SU-DHL-6 (cell line): ENCODE results near the gene LCOR.

Experiments used
- H2AFZ ChIP-seq: fragments of 200-600 bp; sonication (generic); 2 replicates; pipeline ENCODE4 v1.6.1; 2014; ENCODE audit warnings: low read depth, mild to moderate bottlenecking, moderate library complexity, mixed read lengths, antibody characterized with exemption, low read length; ENCODE audit not compliant: severe bottlenecking
- H3F3A ChIP-seq: fragments of 200-600 bp; shearing (Covaris generic); 2 replicates; pipeline ENCODE4 v1.6.0; 2016; ENCODE audit warnings: antibody characterized with exemption, mild to moderate bottlenecking; ENCODE audit not compliant: insufficient read depth
- H3K27ac ChIP-seq: fragments of 200-600 bp; sonication (generic); 2 replicates; pipeline ENCODE4 v1.5.1; 2016; ENCODE audit warnings: low read depth, mild to moderate bottlenecking, low read length, moderate library complexity, mixed read lengths
- H3K27me3 ChIP-seq: fragments of 200-600 bp; sonication (generic), shearing (Covaris generic); 2 replicates; pipeline ENCODE4 v1.6.0; 2014; ENCODE audit warnings: mild to moderate bottlenecking, low read length
- H3K36me3 ChIP-seq: fragments of 200-600 bp; sonication (generic); 2 replicates; pipeline ENCODE4 v1.6.1; 2014; ENCODE audit warnings: mild to moderate bottlenecking, low read length, mixed read lengths
- H3K4me2 ChIP-seq: fragments of 300-600, 200-600 bp; shearing (Covaris generic), sonication (generic); 2 replicates; pipeline ENCODE4 v1.6.0; 2014; ENCODE audit warnings: low read length, low read depth, mild to moderate bottlenecking; ENCODE audit not compliant: poor library complexity, severe bottlenecking
- H3K4me3 ChIP-seq: fragments of 200-600 bp; sonication (generic); 2 replicates; pipeline ENCODE4 v1.5.1; 2014; ENCODE audit warnings: antibody characterized with exemption, low read length, mild to moderate bottlenecking, mixed read lengths; ENCODE audit not compliant: insufficient read depth, poor library complexity, severe bottlenecking
- H3K79me2 ChIP-seq: fragments of 200-600 bp; sonication (generic); 2 replicates; pipeline ENCODE4 v1.6.1; 2014; ENCODE audit warnings: mild to moderate bottlenecking, low read length, moderate library complexity; ENCODE audit not compliant: insufficient read depth
- H3K9ac ChIP-seq: fragments of 200-600 bp; sonication (generic); 2 replicates; pipeline ENCODE4 v1.7.0; 2014; ENCODE audit warnings: mild to moderate bottlenecking, low read length
- H3K9me2 ChIP-seq: fragments of 200-600 bp; sonication (generic); replicated peaks from 2 replicates; pipeline ENCODE4 v1.6.1; 2014; ENCODE audit warnings: low read length; ENCODE audit not compliant: insufficient read depth
- H3K9me3 ChIP-seq: fragments of 200-600 bp; sonication (generic); 2 replicates; pipeline ENCODE4 v1.6.1; 2014; ENCODE audit warnings: low read length, mixed read lengths; ENCODE audit not compliant: insufficient read depth
- H4K20me1 ChIP-seq: fragments of 200-600 bp; sonication (generic); 2 replicates; pipeline ENCODE4 v1.6.1; 2014; ENCODE audit warnings: low read depth, mild to moderate bottlenecking, antibody characterized with exemption, low read length, moderate library complexity, mixed read lengths
- CTCF ChIP-seq: fragments of 200-600 bp; sonication (generic); IDR thresholded peaks from one replicate; pipeline ENCODE4 v1.5.1; 2017; ENCODE audit warnings: antibody characterized with exemption, mild to moderate bottlenecking, low read length, moderate library complexity; ENCODE audit not compliant: insufficient read depth, poor library complexity, severe bottlenecking
- EZH2phosphoT487 ChIP-seq: fragments of 200-600 bp; sonication (generic), shearing (Covaris generic); conservative IDR thresholded peaks from 2 replicates; pipeline ENCODE4 v1.6.1; 2018; ENCODE audit warnings: mild to moderate bottlenecking, antibody characterized with exemption, low read length, moderate library complexity, mixed read lengths

Gene LCOR

DNA sequence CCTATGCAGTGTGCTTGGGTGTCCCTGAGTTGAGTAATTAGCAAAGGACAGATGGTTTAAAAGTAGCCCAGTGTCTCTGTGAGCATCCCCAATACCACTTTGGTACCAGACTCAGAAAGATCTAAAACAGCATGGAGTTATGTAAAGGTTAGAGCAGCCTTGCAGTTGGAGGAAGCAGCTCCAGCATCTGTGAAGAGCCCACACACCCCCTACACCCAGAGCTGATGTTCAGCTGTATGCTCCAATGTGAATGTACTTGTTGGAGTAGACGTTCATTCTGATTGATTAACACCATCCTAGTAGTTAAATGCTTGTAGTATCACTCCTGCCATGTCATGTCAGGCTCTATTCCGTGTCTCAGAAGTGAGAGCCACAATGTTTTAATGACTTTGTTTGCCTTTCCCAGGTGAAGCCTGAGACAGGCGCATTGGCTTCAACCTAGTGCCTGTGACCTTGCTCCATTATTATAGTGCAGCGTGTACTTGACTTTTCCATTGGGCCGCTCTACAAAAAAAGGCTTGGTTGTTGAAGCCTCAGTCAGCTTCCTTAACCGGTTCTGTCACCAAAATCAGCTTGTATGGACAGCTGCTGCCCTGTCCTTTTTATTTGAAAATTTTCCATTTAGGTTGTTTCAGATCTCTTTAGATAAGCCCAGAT is 154.2 kb downstream of the LCOR start:
- Histone ChIP-seq H3K36me3 (no peaks in the 10 kb centered on the region), H2AFZ (no peak overlapping the region), H3K4me3 (no peak overlapping the region), H3K9me3 (no peaks in the 10 kb centered on the region), H3K9ac (no peak overlapping the region), H4K20me1 (no peaks in the 10 kb centered on the region), H3K27ac (no peak overlapping the region), H3K27me3 (no peaks in the 10 kb centered on the region), H3K9me2 (no peaks in the 10 kb centered on the region), H3K4me2 (no peak overlapping the region), H3F3A (no peaks in the 10 kb centered on the region), H3K79me2 (no peaks in the 10 kb centered on the region)
- TF ChIP-seq EZH2phosphoT487 (no peak), CTCF (no peak)

DNA sequence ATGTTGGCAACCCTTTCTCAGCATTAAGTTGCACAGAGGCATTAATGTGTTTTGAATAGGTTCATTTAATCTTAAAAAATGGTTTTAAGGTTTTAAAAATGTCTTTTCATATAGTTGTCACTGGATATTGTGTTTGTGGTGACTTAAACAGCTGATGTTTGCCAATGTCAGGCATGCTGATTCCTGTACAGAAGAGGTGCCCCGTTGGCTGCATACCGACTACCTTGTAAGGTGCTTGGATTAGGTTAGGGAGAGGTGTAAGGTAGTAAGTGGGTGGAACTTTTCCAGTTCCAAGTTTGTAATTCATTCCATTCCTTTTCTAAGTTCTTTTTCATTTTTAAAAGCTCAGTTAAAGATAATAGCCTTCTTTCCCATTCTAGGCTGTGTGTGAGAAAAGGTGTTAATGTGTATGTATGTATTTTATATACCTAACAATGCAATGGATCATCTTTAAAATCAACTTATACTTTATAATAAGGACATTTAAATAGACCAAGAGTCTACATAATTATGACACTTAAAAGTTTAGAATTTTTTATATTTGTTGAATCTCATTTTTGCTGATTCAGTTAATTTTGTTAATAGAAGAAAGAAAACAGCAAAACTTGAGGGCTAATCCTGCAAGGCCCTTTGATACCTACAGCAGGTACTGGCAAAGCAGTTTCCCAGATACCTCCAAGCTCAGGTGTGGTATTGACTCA is 155.2 kb downstream of the LCOR start:
- Histone ChIP-seq H3K27me3 (no peaks in the 10 kb centered on the region), H3K79me2 (no peaks in the 10 kb centered on the region), H3K9me3 (no peaks in the 10 kb centered on the region), H3K27ac (no peak overlapping the region), H3K4me2 (no peak overlapping the region), H4K20me1 (no peaks in the 10 kb centered on the region), H3F3A (no peaks in the 10 kb centered on the region), H3K4me3 (no peak overlapping the region), H3K9ac (no peak overlapping the region), H3K36me3 (no peaks in the 10 kb centered on the region), H2AFZ (no peak overlapping the region), H3K9me2 (no peaks in the 10 kb centered on the region)
- TF ChIP-seq EZH2phosphoT487 (no peak), CTCF (no peak)

DNA sequence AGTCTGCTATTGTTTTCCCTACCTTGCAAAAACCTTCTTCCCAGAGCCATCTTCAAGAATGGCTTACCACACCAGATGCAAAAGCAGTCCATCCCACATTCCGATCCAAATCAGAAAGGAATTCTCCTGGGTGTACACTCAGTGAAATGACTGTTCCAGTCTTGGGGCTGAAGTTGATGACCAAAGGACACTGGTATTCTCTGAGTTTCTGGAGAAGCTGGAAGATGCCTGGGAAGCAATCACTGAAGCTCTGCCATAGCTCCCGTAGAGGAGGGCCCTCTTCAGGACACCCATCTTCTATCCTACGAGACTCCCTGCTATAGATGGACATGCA is 155.7 kb downstream of the LCOR start:
- Histone ChIP-seq H3K27ac (no peak overlapping the region), H3K79me2 (no peaks in the 10 kb centered on the region), H3F3A (no peaks in the 10 kb centered on the region)

More for the DNA sequence above, 155.7 kb downstream of the LCOR start:
- H3K4me3 ChIP-seq, result no peak overlapping the region
- no peaks in the 10 kb centered on the region for H3K9me2 ChIP-seq
- TF ChIP-seq CTCF, result no peak
- no peak for TF ChIP-seq EZH2phosphoT487
- H3K36me3 ChIP-seq, result no peaks in the 10 kb centered on the region
- H3K27me3 ChIP-seq, result no peaks in the 10 kb centered on the region
- no peak overlapping the region for H3K9ac ChIP-seq
- no peaks in the 10 kb centered on the region for H4K20me1 ChIP-seq
- H3K9me3 ChIP-seq, result no peaks in the 10 kb centered on the region
- H2AFZ ChIP-seq, result no peak overlapping the region
- H3K4me2 ChIP-seq, result no peak overlapping the region
